Middle frontal gyrus (tissue), 1 donor: ENCODE measurements around the gene ARL5A.
"Not testable (repeated sequence)": the region's sequence is repeated elsewhere in the genome, so short reads cannot be mapped to it uniquely, and the experiment has no call there.

Experiments
- DNase-seq: peaks from one replicate; pipeline ENCODE4 v3.0.0-alpha.2; 2015; ENCODE audit warnings: low spot score; ENCODE audit errors: extremely low spot score

Gene ARL5A

DNA sequence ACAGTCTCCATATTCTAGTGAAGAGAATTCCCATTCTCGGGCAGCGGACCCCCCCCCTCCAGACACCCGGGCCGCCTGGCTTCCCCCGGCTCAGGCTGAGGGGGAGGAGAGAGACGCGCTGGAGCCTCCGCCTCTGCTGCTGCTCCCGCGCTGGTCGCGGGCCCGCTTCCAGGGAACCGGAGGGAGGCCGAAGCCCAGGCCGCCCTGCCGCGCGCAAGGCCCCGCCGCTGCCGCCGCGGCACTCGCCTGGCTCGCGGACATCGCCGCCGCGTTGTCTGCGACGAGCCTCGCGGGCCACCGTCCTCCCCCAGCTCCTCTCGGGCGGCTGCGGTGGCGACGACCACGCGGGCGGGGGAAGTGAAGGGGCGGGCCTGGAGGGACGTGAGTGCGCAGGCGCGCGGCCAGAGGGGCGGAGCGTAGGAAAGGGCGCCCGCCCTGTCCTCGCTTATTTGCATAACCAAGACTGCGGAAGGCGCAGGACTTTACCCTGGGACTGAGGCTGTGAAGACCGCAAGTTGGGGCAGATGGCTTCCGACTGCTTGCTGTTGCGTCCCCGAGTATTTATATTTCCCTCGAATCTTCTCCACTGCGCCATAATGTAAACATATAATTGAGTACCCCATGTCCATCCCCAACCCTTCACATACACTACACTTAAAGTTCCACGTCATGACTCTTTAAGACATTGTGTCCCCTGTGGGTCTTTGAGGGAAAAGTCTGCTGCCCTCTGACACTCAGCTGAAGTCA, at the start of gene ARL5A:
Gene ARL5A (minus strand): TSS at position 279 of the 747 bp plus-strand sequence. CDS start 245 bp downstream, at position 34.
- peak; percentile 89 for DNase-seq

DNA sequence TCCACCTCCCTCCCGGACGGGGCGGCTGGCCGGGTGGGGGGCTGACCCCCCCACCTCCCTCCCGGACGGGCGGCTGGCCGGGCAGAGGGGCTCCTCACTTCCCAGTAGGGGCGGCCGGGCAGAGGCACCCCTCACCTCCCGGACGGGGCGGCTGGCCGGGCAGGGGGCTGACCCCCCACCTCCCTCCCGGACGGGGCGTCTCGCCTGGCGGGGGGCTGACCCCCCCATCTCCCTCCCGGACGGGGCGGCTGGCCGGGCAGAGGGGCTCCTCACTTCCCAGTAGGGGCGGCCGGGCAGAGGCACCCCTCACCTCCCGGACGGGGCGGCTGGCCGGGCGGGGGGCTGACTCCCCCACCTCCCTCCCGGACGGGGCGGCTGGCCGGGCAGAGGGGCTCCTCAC, 47.4 kb upstream of the ARL5A start:
- not testable (repeated sequence) for DNase-seq

DNA sequence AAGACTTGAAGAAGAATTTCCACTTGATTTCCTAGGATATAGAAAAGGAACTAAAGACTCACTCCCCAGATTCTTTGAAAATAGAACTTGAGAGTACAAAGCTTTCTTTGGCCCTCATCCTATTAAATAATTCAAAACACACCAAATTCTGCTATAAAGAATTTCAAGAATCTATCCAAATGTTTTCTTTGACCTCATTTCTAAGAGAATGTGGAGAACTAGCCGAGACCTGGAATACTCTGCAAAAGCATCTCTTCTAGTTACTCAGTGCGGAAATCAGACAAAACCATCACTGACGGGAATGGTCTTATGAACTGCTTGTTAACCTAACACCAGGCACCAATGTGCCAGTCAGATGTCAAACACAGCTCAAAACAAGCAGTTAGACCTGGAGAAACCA, 44.2 kb upstream of the ARL5A start:
- DNase-seq = no peak

GRCh38 chr2:151869291-151869690, 41.1 kb upstream of the ARL5A start:
- DNase-seq = no peak

DNA sequence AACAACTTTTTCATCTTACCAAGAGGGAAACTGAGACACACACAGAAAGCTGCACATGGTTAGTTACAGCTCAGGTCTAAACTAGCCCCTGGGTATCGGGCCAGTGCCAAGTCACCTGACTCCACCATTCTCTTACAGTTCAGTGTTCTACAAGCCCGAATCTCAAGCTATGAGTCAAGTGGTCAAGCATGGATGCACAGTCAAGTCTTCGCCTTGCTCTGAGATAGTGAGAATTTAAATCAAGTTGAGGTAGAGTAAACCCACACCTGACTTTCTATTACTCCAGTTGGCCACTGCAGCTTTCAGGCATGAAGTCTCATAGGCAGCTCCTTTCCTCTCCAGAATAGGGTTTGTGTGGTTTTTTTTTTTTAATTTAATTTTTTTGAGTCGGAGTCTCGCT, 34.5 kb upstream of the ARL5A start:
- DNase-seq = no peak

DNA sequence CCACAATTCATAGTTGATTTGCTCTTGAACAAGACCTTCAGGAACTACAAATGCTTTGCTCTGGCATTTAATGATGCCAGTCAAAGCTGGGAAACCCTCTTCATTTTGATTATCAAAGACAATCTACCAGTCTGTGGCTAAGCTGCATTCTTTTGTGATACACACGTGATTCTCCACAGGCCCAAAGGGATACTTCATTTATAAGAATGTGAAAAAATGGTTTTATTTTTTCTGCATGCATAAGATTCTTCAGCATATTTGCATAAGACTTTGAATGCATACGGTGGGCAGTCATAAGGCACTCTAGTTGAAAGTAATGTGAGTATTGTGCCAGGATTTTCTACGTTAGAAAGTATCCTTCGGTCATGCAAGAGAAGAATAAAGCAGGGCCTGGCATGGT, 33.0 kb upstream of the ARL5A start:
- DNase-seq = no peak

- no peak for DNase-seq
Measured at GRCh38 chr2:151860613-151861146, 32.5 kb upstream of the ARL5A start.

DNA sequence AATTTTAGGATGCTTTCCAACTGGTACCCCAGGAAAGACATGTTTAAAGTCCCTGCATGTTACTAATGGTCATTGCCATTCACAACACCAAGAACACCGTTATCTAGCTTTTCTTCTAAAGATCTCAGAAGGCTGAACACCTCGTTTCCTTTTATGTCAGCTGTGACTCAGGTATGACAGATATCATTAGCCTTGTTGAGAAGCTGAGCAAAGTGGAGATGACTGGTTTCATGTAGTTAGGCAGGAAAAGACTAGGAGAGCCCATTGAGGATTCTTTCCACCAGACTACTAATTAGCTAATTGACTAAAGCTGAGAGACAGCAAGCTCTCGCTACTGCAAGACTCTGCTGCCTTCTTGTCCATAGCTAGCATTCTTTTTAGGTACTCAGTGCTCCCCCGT, 32.0 kb upstream of the ARL5A start:
- no peak for DNase-seq

DNA sequence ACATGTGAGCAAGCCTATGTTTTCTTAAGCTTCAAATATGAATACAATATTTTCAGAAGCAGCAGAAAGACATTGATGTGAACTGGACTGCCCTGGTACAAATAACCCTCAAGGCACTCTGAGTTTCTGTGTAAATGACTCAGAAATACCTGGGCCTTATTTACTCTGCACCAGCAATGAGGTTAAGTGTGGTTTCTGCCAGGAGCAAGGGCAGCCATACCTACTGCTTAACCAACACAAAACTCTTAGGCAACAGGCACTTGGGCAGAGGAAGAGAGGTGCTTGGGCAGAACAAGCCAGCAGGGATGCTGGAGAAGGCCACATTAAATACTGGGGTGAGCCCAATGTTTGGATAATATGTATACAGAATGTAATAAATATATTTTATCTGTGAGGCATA, 29.4 kb upstream of the ARL5A start:
- no peak for DNase-seq

DNA sequence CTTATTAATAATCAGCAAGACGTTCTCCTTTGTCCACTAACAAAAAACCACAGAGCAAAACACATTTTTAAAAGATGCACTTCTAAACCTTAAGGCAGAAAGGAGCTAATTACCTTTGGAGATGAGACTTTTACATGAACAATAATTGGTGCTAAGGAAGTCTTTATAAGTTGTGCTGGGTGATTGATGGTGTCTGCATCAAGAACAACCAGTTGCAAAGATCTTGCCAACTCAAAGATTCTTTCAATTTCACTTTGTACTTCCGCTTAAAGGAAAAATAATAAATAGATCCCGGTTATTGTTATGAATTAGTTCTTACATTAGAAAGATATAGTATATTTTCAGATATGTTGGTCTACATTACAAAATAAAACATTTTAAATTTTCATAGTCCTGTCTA, 26.9 kb upstream of the ARL5A start:
- no peak for DNase-seq

DNA sequence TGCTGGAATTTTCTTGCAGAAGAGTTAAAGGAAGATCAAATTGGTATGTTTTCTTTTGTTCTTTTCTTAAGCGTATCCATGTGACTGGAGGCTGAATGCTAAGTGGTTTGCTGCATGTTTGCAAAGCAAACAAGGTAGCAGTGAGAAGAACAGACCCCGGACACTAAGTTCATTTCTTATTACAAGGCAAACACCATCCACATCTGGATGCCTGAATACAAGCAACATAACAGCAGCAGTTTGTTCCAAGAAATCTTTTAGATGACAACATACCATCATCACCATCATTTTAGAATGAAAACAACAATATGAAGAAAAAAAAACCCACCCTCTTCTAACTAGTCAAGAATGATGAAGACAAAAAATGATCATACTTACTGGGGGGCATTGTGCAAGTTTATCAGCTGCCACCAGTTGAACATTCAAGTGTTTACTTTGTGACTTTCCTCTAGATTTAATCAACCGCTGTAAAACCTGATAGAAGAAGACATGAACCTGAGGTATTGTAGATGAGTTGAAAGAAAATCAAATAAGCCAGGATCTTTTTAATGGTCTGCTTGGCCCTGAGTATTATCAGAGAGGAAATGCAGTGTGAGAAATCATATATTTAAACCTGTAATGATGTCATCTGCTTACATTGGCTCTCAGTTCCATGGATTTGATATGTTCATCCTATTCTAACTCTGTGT, 25.0 kb upstream of the ARL5A start:
- no peak for DNase-seq

- DNase-seq = no peak
Measured at GRCh38 chr2:151852260-151853069, 24.2 kb upstream of the ARL5A start.

DNA sequence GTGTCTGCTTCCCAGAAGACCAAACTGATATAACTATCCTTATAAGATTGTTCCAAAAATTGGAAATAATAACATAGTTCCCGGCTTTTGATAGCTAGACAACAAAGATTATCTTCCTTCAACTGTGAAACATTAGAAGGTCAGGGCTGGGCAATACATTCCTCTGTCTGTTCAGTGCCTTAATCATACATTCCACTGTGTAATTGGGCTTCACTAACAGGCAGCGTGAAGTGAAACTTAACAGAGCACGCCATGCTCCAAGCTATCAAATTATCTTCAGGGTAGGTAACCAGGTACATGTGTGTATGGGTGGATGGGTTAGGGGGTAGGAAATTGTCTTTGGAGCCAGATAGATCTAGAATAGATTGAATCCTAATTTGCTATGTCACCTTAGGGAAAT, 23.5 kb upstream of the ARL5A start:
- no peak for DNase-seq

- no peak for DNase-seq
Measured at GRCh38 chr2:151849413-151850010, 21.3 kb upstream of the ARL5A start.

GRCh38 chr2:151845884-151846283, 17.7 kb upstream of the ARL5A start:
- DNase-seq = no peak

GRCh38 chr2:151845481-151845880, 17.3 kb upstream of the ARL5A start:
- no peak for DNase-seq

DNA sequence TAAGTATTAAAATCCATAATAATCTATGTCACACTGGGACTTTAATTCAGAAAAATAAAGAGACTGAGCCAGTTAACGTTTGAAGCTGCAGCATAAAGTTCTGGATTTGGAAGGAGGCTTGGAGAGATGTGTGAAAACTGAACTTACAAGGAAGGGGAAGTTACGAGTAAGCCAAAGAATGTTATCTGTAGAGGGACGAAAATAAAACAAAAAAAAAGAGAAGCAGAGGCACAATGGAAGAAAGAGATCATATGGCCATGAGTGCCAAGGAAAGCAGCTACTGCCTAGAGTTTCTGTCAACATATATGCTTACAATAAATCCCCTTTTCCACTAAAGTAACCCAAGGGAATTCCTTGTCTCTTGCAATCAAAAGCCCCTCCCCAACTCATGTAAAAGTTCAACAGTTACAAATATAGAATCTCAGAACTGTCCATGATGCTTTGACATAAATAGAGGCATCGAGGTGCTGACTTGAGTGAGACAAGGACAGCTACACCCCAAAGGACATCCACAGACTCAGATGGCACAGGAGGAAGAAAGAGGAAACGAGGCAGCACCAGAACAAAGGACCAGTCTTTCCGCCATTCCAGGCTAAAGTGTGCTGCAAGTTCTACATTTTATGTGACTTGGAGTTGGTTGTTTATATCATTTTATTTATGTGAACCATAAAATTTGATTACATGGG, 16.1 kb upstream of the ARL5A start:
- DNase-seq = peak; percentile 7

GRCh38 chr2:151843691-151844061, 15.5 kb upstream of the ARL5A start:
- DNase-seq = no peak

DNA sequence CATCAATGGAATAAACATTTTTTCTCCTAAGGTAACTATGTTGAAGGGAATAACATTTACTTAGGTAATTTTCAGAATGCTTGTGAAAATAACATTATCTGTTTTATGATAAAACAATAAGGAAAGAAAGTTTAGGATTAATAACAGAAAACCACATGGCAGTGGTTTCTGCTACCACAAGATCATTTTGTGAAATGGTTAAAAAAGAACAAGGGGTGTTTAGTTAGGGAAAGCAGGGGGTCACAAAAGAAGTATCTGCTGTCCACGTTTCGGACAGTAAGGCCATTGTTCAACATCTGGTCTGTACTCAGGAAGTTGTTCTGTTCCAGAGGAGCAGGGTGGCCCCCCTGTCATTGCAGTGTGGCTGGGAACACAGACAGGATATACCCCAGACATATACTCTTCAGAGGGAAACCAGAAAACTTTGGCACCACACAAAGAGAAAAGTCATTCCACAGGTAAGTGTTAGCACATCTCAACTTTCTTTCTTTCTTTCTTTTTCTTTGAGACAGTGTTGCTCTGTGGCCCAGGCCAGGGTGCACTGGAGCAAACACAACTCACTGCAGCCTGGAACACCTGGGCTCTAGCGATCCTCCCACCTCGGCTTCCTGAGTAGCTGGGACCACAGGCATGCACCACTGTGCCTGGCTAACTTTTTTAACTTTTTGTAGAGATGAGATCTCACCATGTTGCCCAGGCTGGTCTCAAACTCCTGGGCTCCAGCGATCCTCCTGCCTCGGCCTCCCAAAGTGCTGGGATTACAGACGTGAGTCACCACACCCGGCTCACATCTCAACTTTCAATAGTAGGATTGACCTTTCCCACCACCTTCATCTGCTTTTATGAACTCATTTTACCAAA, 14.8 kb upstream of the ARL5A start:
- DNase-seq = no peak

- DNase-seq = no peak
Measured at GRCh38 chr2:151841047-151841424, 12.8 kb upstream of the ARL5A start.
